HUES48 (cell line): ENCODE data around the gene CAMK4.

Experiments used
- H3K27ac ChIP-seq: one replicate; pipeline ENCODE4 v1.7.0; 2013; ENCODE audit warnings: low read depth, low read length, inconsistent platforms
- H3K27me3 ChIP-seq: 2 replicates; pipeline ENCODE4 v1.6.1; 2013; ENCODE audit warnings: mild to moderate bottlenecking, low read length; ENCODE audit not compliant: control insufficient read depth, insufficient read depth
- H3K36me3 ChIP-seq: 2 replicates; pipeline ENCODE4 v1.6.1; 2013; ENCODE audit warnings: low read length; ENCODE audit not compliant: control insufficient read depth, insufficient read depth
- H3K4me1 ChIP-seq: 2 replicates; pipeline ENCODE4 v1.6.1; 2013; ENCODE audit warnings: mild to moderate bottlenecking, low read length; ENCODE audit not compliant: control insufficient read depth, insufficient read depth
- H3K4me3 ChIP-seq: 2 replicates; pipeline ENCODE4 v1.5.1; 2013; ENCODE audit warnings: mild to moderate bottlenecking, low read depth, low read length
- H3K9ac ChIP-seq: 2 replicates; pipeline ENCODE4 v1.6.1; 2013; ENCODE audit warnings: mild to moderate bottlenecking, low read depth, low read length, moderate library complexity
- H3K9me3 ChIP-seq: 2 replicates; pipeline ENCODE4 v1.6.1; 2013; ENCODE audit warnings: low read length; ENCODE audit not compliant: control insufficient read depth, insufficient read depth

Gene CAMK4

GRCh38 chr5:111261610-111262009 lies 37.4 kb downstream of the CAMK4 start:
- Histone ChIP-seq H3K27ac (no peak overlapping the region), H3K27me3 (peaks cover 17% of the 10 kb centered on the region), H3K36me3 (no peaks in the 10 kb centered on the region), H3K9ac (no peak overlapping the region), H3K9me3 (no peaks in the 10 kb centered on the region), H3K4me1 (peaks cover 11% of the 10 kb centered on the region), H3K4me3 (no peak overlapping the region)

- H3K36me3 ChIP-seq: no peaks in the 10 kb centered on the region
- H3K4me1 ChIP-seq: peaks cover 11% of the 10 kb centered on the region
- no peak overlapping the region for H3K27ac ChIP-seq
- H3K4me3 ChIP-seq: no peak overlapping the region
- H3K9me3 ChIP-seq: no peaks in the 10 kb centered on the region
- no peak overlapping the region for H3K9ac ChIP-seq
- H3K27me3 ChIP-seq: peaks cover 17% of the 10 kb centered on the region
Measured at GRCh38 chr5:111262153-111262552, 38.0 kb downstream of the CAMK4 start.

GRCh38 chr5:111262815-111263214 lies 38.6 kb downstream of the CAMK4 start:
- no peaks in the 10 kb centered on the region for H3K36me3 ChIP-seq
- H3K27ac ChIP-seq: no peak overlapping the region
- peaks cover 17% of the 10 kb centered on the region for H3K27me3 ChIP-seq
- peaks cover 11% of the 10 kb centered on the region for H3K4me1 ChIP-seq
- H3K9me3 ChIP-seq: no peaks in the 10 kb centered on the region
- no peak overlapping the region for H3K4me3 ChIP-seq
- no peak overlapping the region for H3K9ac ChIP-seq

DNA sequence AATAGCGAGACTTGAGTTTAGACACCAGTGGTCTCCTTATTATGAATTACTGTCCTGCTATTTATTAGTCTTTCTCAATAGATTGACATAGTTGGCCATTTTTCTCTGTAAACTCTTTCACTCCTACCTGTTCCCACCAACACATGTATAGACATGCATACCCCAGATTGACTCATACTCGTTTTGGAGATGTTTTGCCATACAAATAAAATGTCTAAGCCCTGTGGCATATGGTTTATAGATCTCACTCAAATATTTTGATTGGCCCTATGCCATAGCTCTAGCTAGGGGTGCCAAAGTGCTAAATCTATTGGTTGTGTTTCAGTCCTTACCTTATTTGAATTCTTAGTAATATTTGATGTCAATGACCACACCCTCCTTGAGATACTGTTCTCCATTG lies 42.3 kb downstream of the CAMK4 start:
- H3K4me3 ChIP-seq: no peak overlapping the region
- no peak overlapping the region for H3K27ac ChIP-seq
- H3K27me3 ChIP-seq: peaks cover 17% of the 10 kb centered on the region
- H3K9ac ChIP-seq: no peak overlapping the region
- no peaks in the 10 kb centered on the region for H3K36me3 ChIP-seq
- peaks cover 11% of the 10 kb centered on the region for H3K4me1 ChIP-seq
- no peaks in the 10 kb centered on the region for H3K9me3 ChIP-seq

GRCh38 chr5:111268300-111268699 lies 44.1 kb downstream of the CAMK4 start:
- Histone ChIP-seq H3K9me3 (no peaks in the 10 kb centered on the region), H3K36me3 (no peaks in the 10 kb centered on the region), H3K9ac (no peak overlapping the region), H3K27me3 (peaks cover 2% of the 10 kb centered on the region; the same call in 1 of the 2 replicates), H3K4me1 (no peaks in the 10 kb centered on the region), H3K27ac (no peak overlapping the region), H3K4me3 (no peak overlapping the region)

- H3K9ac ChIP-seq: no peak overlapping the region
- no peaks in the 10 kb centered on the region for H3K9me3 ChIP-seq
- H3K4me3 ChIP-seq: no peak overlapping the region
- no peaks in the 10 kb centered on the region for H3K27me3 ChIP-seq
- no peaks in the 10 kb centered on the region for H3K4me1 ChIP-seq
- no peak overlapping the region for H3K27ac ChIP-seq
- H3K36me3 ChIP-seq: no peaks in the 10 kb centered on the region
Measured at GRCh38 chr5:111271885-111272284, 47.7 kb downstream of the CAMK4 start.

- Histone ChIP-seq H3K27ac (no peak overlapping the region), H3K36me3 (no peaks in the 10 kb centered on the region), H3K9me3 (no peaks in the 10 kb centered on the region), H3K4me3 (no peak overlapping the region), H3K4me1 (no peaks in the 10 kb centered on the region), H3K9ac (no peak overlapping the region), H3K27me3 (no peaks in the 10 kb centered on the region)
Measured at GRCh38 chr5:111277061-111277460, 52.9 kb downstream of the CAMK4 start.

GRCh38 chr5:111278858-111279504 lies 54.8 kb downstream of the CAMK4 start:
- no peaks in the 10 kb centered on the region for H3K9me3 ChIP-seq
- no peak overlapping the region for H3K9ac ChIP-seq
- no peaks in the 10 kb centered on the region for H3K4me1 ChIP-seq
- no peaks in the 10 kb centered on the region for H3K27me3 ChIP-seq
- H3K36me3 ChIP-seq: no peaks in the 10 kb centered on the region
- no peak overlapping the region for H3K27ac ChIP-seq
- H3K4me3 ChIP-seq: no peak overlapping the region

GRCh38 chr5:111280282-111280951 lies 56.2 kb downstream of the CAMK4 start:
- no peak overlapping the region for H3K9ac ChIP-seq
- H3K27me3 ChIP-seq: no peaks in the 10 kb centered on the region
- no peak overlapping the region for H3K4me3 ChIP-seq
- no peaks in the 10 kb centered on the region for H3K4me1 ChIP-seq
- no peak overlapping the region for H3K27ac ChIP-seq
- H3K36me3 ChIP-seq: no peaks in the 10 kb centered on the region
- no peaks in the 10 kb centered on the region for H3K9me3 ChIP-seq

- no peaks in the 10 kb centered on the region for H3K36me3 ChIP-seq
- H3K27ac ChIP-seq: no peak overlapping the region
- H3K9me3 ChIP-seq: no peaks in the 10 kb centered on the region
- no peak overlapping the region for H3K9ac ChIP-seq
- no peak overlapping the region for H3K4me3 ChIP-seq
- no peaks in the 10 kb centered on the region for H3K4me1 ChIP-seq
- H3K27me3 ChIP-seq: no peaks in the 10 kb centered on the region
Measured at GRCh38 chr5:111282798-111283197, 58.6 kb downstream of the CAMK4 start.

DNA sequence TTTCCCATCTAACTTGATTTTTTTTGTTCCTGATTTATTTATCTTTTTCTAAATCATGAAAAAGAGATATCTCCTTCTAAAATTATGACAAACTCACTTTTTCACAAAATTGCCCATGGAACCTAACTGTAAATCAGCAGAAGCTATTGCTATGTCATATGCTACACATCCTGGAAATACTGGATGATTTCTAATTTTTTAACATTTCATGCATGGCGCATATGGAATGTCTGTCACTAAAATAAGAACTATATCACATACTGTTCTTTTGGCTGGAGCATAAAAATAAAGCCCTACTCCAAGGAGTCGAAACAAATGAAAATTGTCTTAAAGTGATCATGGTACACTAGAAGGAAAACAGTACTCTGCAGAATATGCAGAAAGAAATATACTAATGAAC lies 60.6 kb downstream of the CAMK4 start:
- Histone ChIP-seq H3K36me3 (no peaks in the 10 kb centered on the region), H3K27ac (no peak overlapping the region), H3K4me1 (no peaks in the 10 kb centered on the region), H3K9me3 (no peaks in the 10 kb centered on the region), H3K4me3 (no peak overlapping the region), H3K27me3 (no peaks in the 10 kb centered on the region), H3K9ac (no peak overlapping the region)
